Subcutaneous abdominal adipose tissue (tissue), 5 donors: ENCODE measurements around the gene ADAMTSL5.
"Not testable (repeated sequence)": the region's sequence is repeated elsewhere in the genome, so short reads cannot be mapped to it uniquely, and the experiment has no call there.

Experiments
- H3K27ac ChIP-seq: one replicate; pipeline ENCODE4 v1.7.0; 2013; ENCODE audit warnings: low read depth, mild to moderate bottlenecking, inconsistent platforms, low read length, moderate library complexity
- H3K27me3 ChIP-seq, 5 donors: one replicate each; pipeline ENCODE4 v1.7.0; 2013; ENCODE audit warnings: low read length in 5 of 5, inconsistent platforms in 1 of 5; ENCODE audit not compliant: control insufficient read depth in 5 of 5, insufficient read depth in 4 of 5
- H3K36me3 ChIP-seq, 5 donors: one replicate each; pipeline ENCODE4 v1.7.0; 2013; ENCODE audit warnings: low read length in 5 of 5; ENCODE audit not compliant: control insufficient read depth in 5 of 5, insufficient read depth in 5 of 5
- H3K4me1 ChIP-seq, 5 donors: one replicate each; pipeline ENCODE4 v1.7.0; 2013; ENCODE audit warnings: low read length in 5 of 5, mild to moderate bottlenecking in 3 of 5, moderate library complexity in 1 of 5; ENCODE audit not compliant: control insufficient read depth in 5 of 5, insufficient read depth in 5 of 5
- H3K4me3 ChIP-seq, 5 donors: one replicate each; pipeline ENCODE4 v1.7.0; 2013; ENCODE audit warnings: low read length in 5 of 5, low read depth in 1 of 5
- H3K9ac ChIP-seq, 5 donors: one replicate each; pipeline ENCODE4 v1.7.0; 2013; ENCODE audit warnings: low read length in 5 of 5, mild to moderate bottlenecking in 4 of 5, moderate library complexity in 3 of 5
- H3K9me3 ChIP-seq, 5 donors: one replicate each; pipeline ENCODE4 v1.7.0; 2013; ENCODE audit warnings: low read length in 5 of 5; ENCODE audit not compliant: control insufficient read depth in 5 of 5
- donor health status: healthy.
- donor health status: healthy.
- donor health status: healthy.
- donor health status: healthy.
- donor health status: healthy.

ADAMTSL5 gene

DNA sequence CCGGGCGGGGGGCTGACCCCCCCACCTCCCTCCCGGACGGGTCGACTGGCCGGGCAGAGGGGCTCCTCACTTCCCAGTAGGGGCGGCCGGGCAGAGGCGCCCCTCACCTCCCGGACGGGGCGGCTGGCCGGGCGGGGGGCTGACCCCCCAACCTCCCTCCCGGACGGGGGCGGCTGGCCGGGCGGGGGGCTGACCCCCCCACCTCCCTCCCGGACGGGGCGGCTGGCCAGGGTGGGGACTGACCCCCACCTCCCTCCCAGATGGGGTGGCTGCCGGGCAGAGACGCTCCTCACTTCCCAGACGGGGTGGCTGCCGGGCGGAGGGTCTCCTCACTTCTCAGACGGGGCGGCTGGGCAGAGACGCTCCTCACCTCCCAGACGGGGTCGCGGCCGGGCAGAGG is 13.6 kb downstream of the ADAMTSL5 start:
- H3K36me3 ChIP-seq, H3K4me3 ChIP-seq, H3K9me3 ChIP-seq, H3K9ac ChIP-seq, H3K27ac ChIP-seq: not testable (repeated sequence)
- Histone ChIP-seq H3K4me1 (peaks cover 3 to 12% (median 7%) of the 10 kb centered on the region in 5 donors), H3K27me3 (peaks cover 25 to 36% (median 31%) of the 10 kb centered on the region in 5 donors)

DNA sequence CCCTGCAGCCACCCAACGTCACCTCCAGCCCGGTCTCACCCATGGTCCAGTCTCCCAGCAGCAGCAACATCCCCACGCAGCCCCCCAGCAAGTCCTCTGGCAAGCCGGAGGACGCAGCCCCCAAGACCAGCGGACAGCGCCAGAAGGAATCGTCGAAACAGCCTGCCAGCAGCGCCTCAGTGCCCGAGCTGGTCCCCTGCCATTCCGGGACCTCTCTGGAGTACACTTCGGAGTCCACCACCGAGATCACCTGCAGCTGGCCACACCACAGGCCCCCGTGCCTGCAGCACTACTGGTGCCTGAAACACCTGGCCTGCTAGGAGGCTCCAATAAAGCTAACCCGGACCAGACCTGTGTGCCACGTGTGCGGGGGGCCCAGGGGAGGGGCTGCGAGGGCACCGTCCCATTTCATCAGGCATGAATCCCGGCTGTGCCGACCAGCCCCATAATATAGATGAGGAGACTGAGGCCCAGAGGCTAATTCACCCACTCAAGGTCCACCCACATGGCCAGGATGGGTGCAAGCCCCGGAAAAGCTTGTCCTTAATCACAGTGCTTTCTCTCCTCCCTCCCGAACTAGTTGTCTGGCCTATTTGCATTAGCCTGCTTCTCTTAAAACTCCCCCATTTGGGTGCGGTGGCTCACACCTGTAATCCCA is 15.1 kb downstream of the ADAMTSL5 start:
- peaks cover 10 to 23% (median 17%) of the 10 kb centered on the region in 5 donors for H3K27me3 ChIP-seq
- H3K4me3 ChIP-seq, result no peak overlapping the region
- H3K36me3 ChIP-seq, result no peaks in the 10 kb centered on the region
- H3K9me3 ChIP-seq, result no peaks in the 10 kb centered on the region
- H3K9ac ChIP-seq, result no peak overlapping the region
- no peak overlapping the region for H3K27ac ChIP-seq
- H3K4me1 ChIP-seq, result peaks cover 3 to 16% (median 10%) of the 10 kb centered on the region in 5 donors

DNA sequence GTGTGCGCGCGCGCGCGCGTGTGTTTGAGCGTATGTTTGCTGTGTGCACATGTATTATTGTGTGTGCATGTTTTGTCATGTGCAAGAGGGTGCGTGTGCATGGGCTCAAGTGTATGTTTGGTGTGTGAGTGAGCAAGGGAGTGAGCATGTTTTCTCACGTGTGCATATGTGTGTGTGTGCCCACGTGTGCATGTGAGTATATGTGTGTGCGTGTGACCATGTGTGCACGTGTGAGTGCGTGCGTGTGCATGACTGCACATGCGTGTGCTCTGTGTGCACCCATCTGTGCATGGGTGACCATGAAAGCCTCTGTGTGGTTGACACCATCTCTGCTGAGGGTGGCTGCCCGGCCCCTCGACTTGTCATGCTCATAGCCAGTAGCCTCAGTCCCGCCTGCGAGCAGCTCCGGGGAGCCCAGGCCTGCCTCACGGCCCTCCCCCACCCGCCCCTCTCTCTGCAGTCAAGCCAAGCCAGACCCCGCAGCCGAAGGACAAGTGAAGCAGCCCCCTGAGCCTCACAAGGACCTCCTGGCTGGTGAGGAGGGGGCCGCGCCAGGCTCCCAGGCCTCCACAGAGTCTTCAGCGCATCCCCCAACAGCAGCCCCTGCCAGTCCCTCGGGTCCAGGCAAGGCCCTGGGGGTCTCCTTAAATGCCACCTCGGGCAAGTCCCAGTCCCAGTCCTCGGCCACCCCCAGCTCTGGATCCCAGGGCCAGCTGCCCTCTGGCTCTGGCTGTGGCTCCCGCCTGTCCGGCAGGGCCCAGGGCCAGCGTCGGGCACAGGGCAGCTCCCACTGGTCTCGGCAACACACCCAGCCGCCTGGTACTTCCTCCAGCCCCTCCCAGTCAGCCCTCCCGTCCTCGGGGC is 15.9 kb downstream of the ADAMTSL5 start:
- Histone ChIP-seq H3K9ac (no peak overlapping the region), H3K4me3 (no peak overlapping the region), H3K36me3 (no peaks in the 10 kb centered on the region), H3K27ac (no peak overlapping the region), H3K4me1 (peaks cover 3 to 23% (median 15%) of the 10 kb centered on the region in 5 donors), H3K9me3 (no peaks in the 10 kb centered on the region), H3K27me3 (peaks cover 9 to 24% (median 15%) of the 10 kb centered on the region in 5 donors)

DNA sequence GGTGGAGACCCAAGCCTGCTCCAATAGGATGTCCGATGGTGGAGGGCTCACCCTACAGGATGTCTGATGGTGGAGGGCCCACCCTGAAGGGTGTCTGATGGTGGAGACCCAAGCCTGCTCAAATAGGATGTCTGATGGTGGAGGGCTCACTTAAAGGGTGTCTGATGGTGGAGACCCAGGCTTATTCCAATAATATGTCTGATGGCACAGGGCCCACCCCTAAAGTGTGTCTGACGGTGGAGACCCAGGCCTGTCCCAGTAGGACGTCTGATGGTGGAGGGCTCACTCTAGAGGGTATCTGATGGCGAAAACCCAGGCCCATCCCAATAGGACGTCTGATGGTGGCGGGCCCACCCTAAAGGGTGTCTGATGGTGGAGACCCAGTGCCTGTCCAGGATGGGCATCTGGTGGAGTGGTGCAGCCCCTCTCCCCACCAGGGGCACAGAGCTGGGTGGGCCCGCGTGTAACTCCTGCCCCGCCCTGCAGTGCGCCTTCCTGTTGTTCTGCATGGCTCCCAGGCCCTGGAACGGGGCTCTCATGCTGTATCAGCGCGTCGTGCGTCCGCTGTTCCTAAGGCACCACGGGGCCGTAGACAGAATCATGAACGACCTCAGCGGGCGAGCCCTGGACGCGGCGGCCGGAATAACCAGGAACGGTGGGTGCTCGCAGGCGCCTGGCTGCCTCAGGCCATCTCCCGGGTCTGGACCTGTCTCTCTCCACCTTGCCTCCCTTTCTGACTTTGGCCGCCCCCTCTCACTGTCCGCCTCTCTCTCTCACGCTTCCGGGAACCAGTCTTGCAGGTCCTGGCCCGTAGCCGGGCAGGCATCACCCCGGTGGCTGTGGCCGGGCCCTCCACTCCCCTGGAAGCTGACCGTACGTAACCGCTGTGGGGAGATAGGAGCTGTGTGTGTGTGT is 16.8 kb downstream of the ADAMTSL5 start:
- no peak overlapping the region for H3K27ac ChIP-seq
- peaks cover 6 to 24% (median 15%) of the 10 kb centered on the region in 5 donors for H3K27me3 ChIP-seq
- peaks cover 3 to 32% (median 24%) of the 10 kb centered on the region in 5 donors for H3K4me1 ChIP-seq

DNA sequence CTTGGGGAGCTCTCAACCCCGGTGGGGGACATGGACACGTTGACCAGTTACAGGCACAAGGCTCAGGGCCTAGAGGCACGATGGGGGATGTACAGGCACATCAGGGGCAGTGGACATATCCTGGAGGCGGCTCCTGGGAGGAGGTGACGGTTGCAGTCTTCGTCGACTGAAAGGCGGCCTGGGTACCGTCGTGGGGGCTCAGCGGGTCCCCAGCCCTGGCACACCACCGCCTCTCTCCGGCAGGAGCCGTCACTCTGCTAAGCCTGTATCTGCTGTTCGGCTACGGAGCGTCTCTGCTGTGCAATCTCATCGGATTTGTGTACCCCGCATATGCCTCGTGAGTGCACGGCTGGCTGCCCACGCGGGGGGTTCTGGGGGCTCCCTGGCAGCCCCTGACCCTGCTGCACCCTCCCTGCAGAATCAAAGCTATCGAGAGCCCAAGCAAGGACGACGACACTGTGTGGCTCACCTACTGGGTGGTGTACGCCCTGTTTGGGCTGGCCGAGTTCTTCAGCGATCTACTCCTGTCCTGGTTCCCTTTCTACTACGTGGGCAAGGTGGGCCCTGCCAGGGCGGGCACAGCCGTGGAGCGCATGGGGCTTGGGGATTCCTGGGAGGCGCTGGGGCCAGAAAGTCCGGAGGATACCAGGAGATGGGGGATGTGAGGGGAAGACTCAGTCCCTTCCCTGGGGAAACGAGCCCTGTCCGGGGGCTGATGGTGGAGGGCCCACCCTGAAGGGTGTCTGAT is 17.6 kb downstream of the ADAMTSL5 start:
- no peak overlapping the region for H3K9ac ChIP-seq
- no peak overlapping the region for H3K27ac ChIP-seq
- H3K27me3 ChIP-seq, result peaks cover 6 to 24% (median 15%) of the 10 kb centered on the region in 5 donors
- H3K9me3 ChIP-seq, result no peaks in the 10 kb centered on the region
- no peaks in the 10 kb centered on the region for H3K36me3 ChIP-seq
- peaks cover 3 to 35% (median 27%) of the 10 kb centered on the region in 5 donors for H3K4me1 ChIP-seq
- no peak overlapping the region for H3K4me3 ChIP-seq

More for the DNA sequence above, 16.8 kb downstream of the ADAMTSL5 start:
- no peak overlapping the region for H3K9ac ChIP-seq
- H3K4me3 ChIP-seq, result no peak overlapping the region
- H3K9me3 ChIP-seq, result no peaks in the 10 kb centered on the region
- no peaks in the 10 kb centered on the region for H3K36me3 ChIP-seq

DNA sequence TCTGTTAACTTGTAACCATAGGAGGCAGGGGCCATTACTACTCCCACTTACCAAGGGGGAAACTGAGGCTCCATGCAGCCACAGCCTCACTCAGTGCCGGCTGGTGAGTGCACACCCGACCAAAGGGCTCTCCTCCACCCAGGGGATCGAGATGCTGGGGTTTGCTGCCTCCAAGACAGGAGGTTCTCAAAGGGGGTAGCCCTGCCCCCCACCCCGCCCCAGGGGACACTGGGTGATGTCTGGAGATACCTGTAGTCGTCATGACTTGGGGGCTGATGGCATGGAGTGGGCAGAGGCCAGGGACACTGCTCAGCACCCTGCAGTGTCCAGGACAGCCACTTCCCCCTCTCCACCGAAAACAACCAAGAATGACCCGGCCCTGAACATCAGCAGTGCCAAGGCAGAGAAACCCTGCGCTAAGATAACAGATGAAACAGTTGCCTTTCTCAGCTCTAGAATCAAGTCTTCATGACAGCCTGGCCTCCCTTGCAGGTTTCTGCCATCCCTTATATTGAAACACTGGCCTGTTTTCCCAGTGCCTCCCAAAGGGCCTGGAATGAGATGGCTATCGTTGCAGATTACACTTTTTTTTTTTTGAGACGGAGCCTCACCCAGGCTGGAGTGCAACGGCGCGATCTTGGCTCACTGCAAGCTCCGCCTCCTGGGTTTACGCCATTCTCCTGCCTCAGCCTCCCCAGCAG is 18.6 kb downstream of the ADAMTSL5 start:
- peaks cover 3 to 44% (median 33%) of the 10 kb centered on the region in 5 donors for H3K4me1 ChIP-seq
- H3K27me3 ChIP-seq, result peaks cover 6 to 24% (median 15%) of the 10 kb centered on the region in 5 donors
- no peak overlapping the region for H3K4me3 ChIP-seq
- H3K9me3 ChIP-seq, result no peaks in the 10 kb centered on the region
- no peaks in the 10 kb centered on the region for H3K36me3 ChIP-seq
- no peak overlapping the region for H3K27ac ChIP-seq
- no peak overlapping the region for H3K9ac ChIP-seq

DNA sequence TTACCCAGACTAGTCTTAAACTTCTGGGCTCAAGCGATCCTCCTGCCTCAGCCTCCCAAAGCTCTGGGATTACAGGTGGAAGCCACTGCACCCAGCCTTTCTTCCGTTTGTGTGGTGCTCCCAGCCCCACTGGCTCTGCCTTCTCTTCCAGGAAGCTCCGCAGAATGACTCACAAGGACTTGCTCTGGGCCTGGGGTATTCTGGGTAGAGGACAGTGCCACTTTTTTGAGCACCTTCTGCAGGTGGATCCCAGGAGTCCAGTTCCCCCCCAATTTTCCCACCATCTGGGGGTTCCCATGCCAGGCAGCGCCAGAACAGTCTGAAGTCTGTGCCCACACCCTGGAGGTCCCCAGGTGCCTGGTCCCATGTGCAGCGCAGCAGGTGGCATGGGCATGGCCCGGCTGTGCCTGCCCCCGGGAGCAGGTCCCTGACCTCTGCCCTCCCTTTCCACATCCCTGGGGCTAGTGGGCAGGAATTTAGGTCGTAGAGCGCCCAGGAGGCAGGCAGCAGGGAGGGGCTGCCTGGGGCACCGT is 20.3 kb downstream of the ADAMTSL5 start:
- peaks cover 3 to 44% (median 33%) of the 10 kb centered on the region in 5 donors for H3K4me1 ChIP-seq
- H3K27me3 ChIP-seq, result peaks cover 6 to 24% (median 10%) of the 10 kb centered on the region in 5 donors
- H3K27ac ChIP-seq, result no peak overlapping the region
- no peaks in the 10 kb centered on the region for H3K9me3 ChIP-seq
- no peak overlapping the region for H3K9ac ChIP-seq
- H3K36me3 ChIP-seq, result no peaks in the 10 kb centered on the region
- no peak overlapping the region for H3K4me3 ChIP-seq

DNA sequence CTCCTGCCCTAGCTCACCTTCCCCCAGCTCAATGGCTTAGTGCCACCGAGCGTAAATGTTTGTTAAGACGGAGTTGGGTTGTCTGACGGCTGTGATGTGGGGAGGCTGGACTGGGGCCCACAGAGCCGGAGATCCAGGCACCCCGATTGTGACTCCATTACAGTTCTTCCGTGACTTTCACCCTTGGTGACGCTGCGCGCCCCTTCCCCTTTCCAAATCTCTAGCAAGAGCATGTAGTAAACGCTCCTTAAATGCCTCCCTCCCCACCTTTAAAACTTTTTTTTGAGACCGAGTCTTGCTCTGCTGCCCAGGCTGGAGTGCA is 21.0 kb downstream of the ADAMTSL5 start:
- Histone ChIP-seq H3K36me3 (no peaks in the 10 kb centered on the region), H3K27ac (no peak overlapping the region), H3K9me3 (no peaks in the 10 kb centered on the region), H3K9ac (peak overlapping the region in 1 of 5 donors; percentile 56), H3K4me3 (peak overlapping the region in 1 of 5 donors; percentile 67), H3K4me1 (peaks cover 3 to 44% (median 33%) of the 10 kb centered on the region in 5 donors), H3K27me3 (peaks cover 2 to 20% (median 8%) of the 10 kb centered on the region in 5 donors)
